Activated naive CD4-positive, alpha-beta T cell treated with Interleukin-2 at 50 U/mL for 16 hours (primary cell): ENCODE data around the gene RGMA.
A peak's percentile ranks its signal among the peaks of the same experiment; 100 is the strongest.
"Not testable (repeated sequence)": the region's sequence is repeated elsewhere in the genome, so short reads cannot be mapped to it uniquely, and the experiment has no call there.

Source experiments
- DNase-seq: peaks from one replicate; pipeline ENCODE4 v3.0.0-alpha.2; 2020

RGMA gene

GRCh38 chr15:93031557-93032384 is 57.2 kb downstream of the RGMA start:
- not testable (repeated sequence) for DNase-seq

GRCh38 chr15:93031103-93031464 is 57.9 kb downstream of the RGMA start:
- DNase-seq, result no peak

GRCh38 chr15:93030430-93031102 is 58.4 kb downstream of the RGMA start:
- peak; percentile 67 for DNase-seq

GRCh38 chr15:93029836-93030429 is 59.1 kb downstream of the RGMA start:
- no peak for DNase-seq

GRCh38 chr15:93029214-93029835 is 59.7 kb downstream of the RGMA start:
- DNase-seq, result no peak

GRCh38 chr15:93028632-93029213 is 60.3 kb downstream of the RGMA start:
- no peak for DNase-seq

- DNase-seq, result no peak
Observed at GRCh38 chr15:93028111-93028631, 60.8 kb downstream of the RGMA start.

- DNase-seq, result no peak
Observed at GRCh38 chr15:93027413-93027812, 61.6 kb downstream of the RGMA start.

- DNase-seq, result no peak
Observed at GRCh38 chr15:93026380-93026817, 62.6 kb downstream of the RGMA start.

- no peak for DNase-seq
Observed at GRCh38 chr15:93025625-93025982, 63.4 kb downstream of the RGMA start.

- DNase-seq, result no peak
Observed at GRCh38 chr15:93024716-93025624, 64.0 kb downstream of the RGMA start.

GRCh38 chr15:93024293-93024692 is 64.7 kb downstream of the RGMA start:
- no peak for DNase-seq

- DNase-seq, result no peak
Observed at GRCh38 chr15:93020976-93021772, 67.8 kb downstream of the RGMA start.

- no peak for DNase-seq
Observed at GRCh38 chr15:93019971-93020370, 69.0 kb downstream of the RGMA start.

- DNase-seq, result no peak
Observed at GRCh38 chr15:93019090-93019489, 69.9 kb downstream of the RGMA start.

- no peak for DNase-seq
Observed at GRCh38 chr15:93018574-93018973, 70.4 kb downstream of the RGMA start.

- no peak for DNase-seq
Observed at GRCh38 chr15:93017526-93017925, 71.5 kb downstream of the RGMA start.

- no peak for DNase-seq
Observed at GRCh38 chr15:93012786-93013185, 76.2 kb downstream of the RGMA start.

- no peak for DNase-seq
Observed at GRCh38 chr15:93007994-93008393, 81.0 kb downstream of the RGMA start.

- DNase-seq, result no peak
Observed at GRCh38 chr15:93005133-93005532, 83.9 kb downstream of the RGMA start.

- no peak for DNase-seq
Observed at GRCh38 chr15:93001881-93002280, 87.1 kb downstream of the RGMA start.
